ENCODE measurements around the gene FLT1.

FLT1 gene

DNA sequence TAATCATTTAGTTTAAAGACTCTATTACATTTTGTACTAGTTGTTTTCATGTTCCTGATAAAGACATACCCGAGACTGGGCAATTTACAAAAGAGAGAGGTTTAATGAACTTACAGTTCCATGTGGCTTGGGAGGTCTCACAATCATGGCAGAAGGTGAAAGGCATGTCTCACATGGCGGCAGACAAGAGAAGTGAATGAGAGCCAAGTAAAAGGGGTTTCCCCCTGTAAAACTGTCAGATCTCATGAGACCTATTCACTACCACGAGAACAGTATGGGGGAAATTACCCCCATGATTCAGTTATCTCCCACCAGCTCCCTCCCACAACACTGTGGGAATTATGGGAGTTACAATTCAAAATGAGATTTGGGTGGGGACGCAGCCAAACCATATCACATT, 227.4 kb downstream of the FLT1 start:
- Histone ChIP-seq H3K9me3 (ENCODE audit: insufficient read depth, low read length, severe bottlenecking) (peaks cover 7% of the 10 kb centered on the region), H3K4me2 (ENCODE audit: insufficient read depth, low read length) (no peak overlapping the region), H4K20me1 (ENCODE audit: insufficient read depth, low read length) (no peaks in the 10 kb centered on the region), H2AFZ (ENCODE audit: low read depth, low read length) (no peak overlapping the region), H3K4me3 (ENCODE audit: low read depth in 1 of 2, low read length in 2 of 2) (no peak overlapping the region), H3K27ac (ENCODE audit: low read length) (peak overlapping the region; percentile 86), H3K36me3 (ENCODE audit: insufficient read depth, low read length) (peaks cover 73% of the 10 kb centered on the region), H3K27me3 (ENCODE audit: insufficient read depth, low read length, poor library complexity) (no peaks in the 10 kb centered on the region), H3K4me1 (ENCODE audit: insufficient read depth, low read length) (peaks cover 34% of the 10 kb centered on the region), H3K9ac (ENCODE audit: low read depth, low read length) (no peak overlapping the region; the same call in 1 of the 2 replicates), H3K79me2 (ENCODE audit: insufficient read depth, low read length) (peaks cover 8% of the 10 kb centered on the region)
- TF ChIP-seq EZH2 (IDR thresholded peaks at IDR 0.05; ENCODE audit: borderline replicate concordance, low read depth, low read length, severe bottlenecking): no peak
- TF ChIP-seq, protein P1, sequence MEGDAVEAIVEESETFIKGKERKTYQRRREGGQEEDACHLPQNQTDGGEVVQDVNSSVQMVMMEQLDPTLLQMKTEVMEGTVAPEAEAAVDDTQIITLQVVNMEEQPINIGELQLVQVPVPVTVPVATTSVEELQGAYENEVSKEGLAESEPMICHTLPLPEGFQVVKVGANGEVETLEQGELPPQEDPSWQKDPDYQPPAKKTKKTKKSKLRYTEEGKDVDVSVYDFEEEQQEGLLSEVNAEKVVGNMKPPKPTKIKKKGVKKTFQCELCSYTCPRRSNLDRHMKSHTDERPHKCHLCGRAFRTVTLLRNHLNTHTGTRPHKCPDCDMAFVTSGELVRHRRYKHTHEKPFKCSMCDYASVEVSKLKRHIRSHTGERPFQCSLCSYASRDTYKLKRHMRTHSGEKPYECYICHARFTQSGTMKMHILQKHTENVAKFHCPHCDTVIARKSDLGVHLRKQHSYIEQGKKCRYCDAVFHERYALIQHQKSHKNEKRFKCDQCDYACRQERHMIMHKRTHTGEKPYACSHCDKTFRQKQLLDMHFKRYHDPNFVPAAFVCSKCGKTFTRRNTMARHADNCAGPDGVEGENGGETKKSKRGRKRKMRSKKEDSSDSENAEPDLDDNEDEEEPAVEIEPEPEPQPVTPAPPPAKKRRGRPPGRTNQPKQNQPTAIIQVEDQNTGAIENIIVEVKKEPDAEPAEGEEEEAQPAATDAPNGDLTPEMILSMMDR (IDR thresholded peaks at IDR 0.05; ENCODE audit: borderline replicate concordance, extremely low read depth, low read length, poor library complexity, severe bottlenecking): no peak
- ATAC-seq (ENCODE audit: insufficient read depth, low read depth): no peak
- DNase-seq: no peak

DNA sequence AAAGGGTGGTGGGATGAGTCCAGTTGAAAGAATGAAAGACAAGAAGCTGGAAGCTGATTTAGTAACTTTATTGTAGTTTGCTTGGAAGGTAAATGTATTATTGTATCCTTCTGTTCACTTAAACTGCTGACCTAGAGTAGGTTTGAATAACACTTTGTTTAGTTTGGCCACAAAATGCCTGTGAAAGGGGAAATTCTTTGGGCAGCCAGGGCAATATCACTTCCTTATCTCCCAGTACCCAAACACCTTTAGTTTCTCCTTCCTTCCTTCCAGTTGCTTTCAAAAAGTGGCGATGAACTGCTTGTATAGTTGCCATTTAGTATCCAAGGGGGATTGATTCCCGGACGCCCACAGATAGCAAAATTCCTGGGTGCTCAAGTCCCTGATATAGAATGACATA, 236.5 kb downstream of the FLT1 start:
- H3K27ac ChIP-seq (ENCODE audit: low read length): 0 out of 2 replicates have a peak overlapping the region, but pooled peaks have one; percentile 10

DNA sequence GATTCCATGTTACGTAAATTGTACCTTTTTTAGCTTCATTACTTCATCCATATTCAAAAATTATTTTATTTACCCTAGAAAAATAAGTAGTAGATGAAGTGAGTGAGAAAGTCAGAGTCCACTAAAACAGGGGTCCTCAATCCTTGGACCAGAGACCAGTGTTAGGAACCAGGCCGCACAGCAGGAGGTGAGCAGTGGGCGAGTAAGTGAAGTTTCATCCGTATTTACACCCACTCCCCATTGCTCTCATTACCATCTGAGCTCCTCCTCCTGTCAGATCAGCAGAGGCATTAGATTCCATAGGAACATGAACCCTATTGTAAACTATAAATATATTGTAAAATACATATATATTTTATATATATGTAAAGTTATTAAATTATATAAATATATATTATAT, 237.6 kb downstream of the FLT1 start:
- Histone ChIP-seq H3K4me3 (ENCODE audit: low read depth in 1 of 2, low read length in 2 of 2) (no peak overlapping the region), H2AFZ (ENCODE audit: low read depth, low read length) (no peak overlapping the region), H3K9me3 (ENCODE audit: insufficient read depth, low read length, severe bottlenecking) (no peaks in the 10 kb centered on the region), H3K9ac (ENCODE audit: low read depth, low read length) (no peak overlapping the region), H3K36me3 (ENCODE audit: insufficient read depth, low read length) (peaks cover 67% of the 10 kb centered on the region), H3K27ac (ENCODE audit: low read length) (no peak overlapping the region), H3K27me3 (ENCODE audit: insufficient read depth, low read length, poor library complexity) (no peaks in the 10 kb centered on the region), H3K4me1 (ENCODE audit: insufficient read depth, low read length) (no peaks in the 10 kb centered on the region), H4K20me1 (ENCODE audit: insufficient read depth, low read length) (no peaks in the 10 kb centered on the region), H3K4me2 (ENCODE audit: insufficient read depth, low read length) (no peak overlapping the region), H3K79me2 (ENCODE audit: insufficient read depth, low read length) (peaks cover 25% of the 10 kb centered on the region)
- TF ChIP-seq EZH2 (IDR thresholded peaks at IDR 0.05; ENCODE audit: borderline replicate concordance, low read depth, low read length, severe bottlenecking): no peak
- TF ChIP-seq, protein P1 (IDR thresholded peaks at IDR 0.05; ENCODE audit: borderline replicate concordance, extremely low read depth, low read length, poor library complexity, severe bottlenecking): no peak
- ATAC-seq (ENCODE audit: insufficient read depth, low read depth) (no peak), DNase-seq (no peak)

More for the DNA sequence above, 236.5 kb downstream of the FLT1 start:
- H3K4me3 ChIP-seq (ENCODE audit: low read depth in 1 of 2, low read length in 2 of 2): no peak overlapping the region
- H3K4me2 ChIP-seq (ENCODE audit: insufficient read depth, low read length): no peak overlapping the region
- H4K20me1 ChIP-seq (ENCODE audit: insufficient read depth, low read length): no peaks in the 10 kb centered on the region
- no peaks in the 10 kb centered on the region for H3K27me3 ChIP-seq (ENCODE audit: insufficient read depth, low read length, poor library complexity)
- ATAC-seq (ENCODE audit: insufficient read depth, low read depth): no peak
- no peak overlapping the region for H2AFZ ChIP-seq (ENCODE audit: low read depth, low read length)
- no peaks in the 10 kb centered on the region for H3K4me1 ChIP-seq (ENCODE audit: insufficient read depth, low read length)
- no peak for DNase-seq
- H3K79me2 ChIP-seq (ENCODE audit: insufficient read depth, low read length): peaks cover 18% of the 10 kb centered on the region
- TF ChIP-seq EZH2 (IDR thresholded peaks at IDR 0.05; ENCODE audit: borderline replicate concordance, low read depth, low read length, severe bottlenecking): no peak
- TF ChIP-seq, protein P1 (IDR thresholded peaks at IDR 0.05; ENCODE audit: borderline replicate concordance, extremely low read depth, low read length, poor library complexity, severe bottlenecking): no peak
- peaks cover 75% of the 10 kb centered on the region for H3K36me3 ChIP-seq (ENCODE audit: insufficient read depth, low read length)
- no peaks in the 10 kb centered on the region for H3K9me3 ChIP-seq (ENCODE audit: insufficient read depth, low read length, severe bottlenecking)
- no peak overlapping the region for H3K9ac ChIP-seq (ENCODE audit: low read depth, low read length)

DNA sequence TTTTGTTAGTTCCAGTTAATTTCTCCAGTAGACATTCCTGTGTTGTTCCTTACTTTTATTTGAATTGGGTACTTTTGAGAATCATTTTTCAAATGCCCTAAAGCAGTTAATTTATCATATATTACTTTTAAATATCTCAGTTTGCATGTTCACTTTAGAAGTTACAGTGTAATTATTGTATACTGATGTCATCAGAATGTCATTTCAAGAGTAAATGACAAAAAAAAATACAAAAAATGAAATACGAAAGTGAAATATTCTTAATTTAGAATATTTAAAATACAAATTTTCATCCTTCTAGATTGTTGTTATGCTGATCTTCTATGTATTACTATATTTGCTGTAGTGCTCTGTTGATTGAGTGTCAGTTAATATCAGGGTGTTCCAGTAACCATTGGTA, 242.4 kb downstream of the FLT1 start:
- no peak overlapping the region for H2AFZ ChIP-seq (ENCODE audit: low read depth, low read length)
- no peaks in the 10 kb centered on the region for H3K27me3 ChIP-seq (ENCODE audit: insufficient read depth, low read length, poor library complexity)
- TF ChIP-seq, protein P1 (IDR thresholded peaks at IDR 0.05; ENCODE audit: borderline replicate concordance, extremely low read depth, low read length, poor library complexity, severe bottlenecking): no peak
- no peak for TF ChIP-seq EZH2 (IDR thresholded peaks at IDR 0.05; ENCODE audit: borderline replicate concordance, low read depth, low read length, severe bottlenecking)
- H4K20me1 ChIP-seq (ENCODE audit: insufficient read depth, low read length): 0 out of 2 replicates have a peak, but pooled peaks cover 5% of the 10 kb centered on the region
- no peak overlapping the region for H3K4me3 ChIP-seq (ENCODE audit: low read depth in 1 of 2, low read length in 2 of 2)
- no peak overlapping the region for H3K4me2 ChIP-seq (ENCODE audit: insufficient read depth, low read length)
- DNase-seq: no peak
- H3K9me3 ChIP-seq (ENCODE audit: insufficient read depth, low read length, severe bottlenecking): no peaks in the 10 kb centered on the region
- H3K36me3 ChIP-seq (ENCODE audit: insufficient read depth, low read length): peaks cover 43% of the 10 kb centered on the region
- ATAC-seq (ENCODE audit: insufficient read depth, low read depth): no peak
- H3K27ac ChIP-seq (ENCODE audit: low read length): no peak overlapping the region
- H3K79me2 ChIP-seq (ENCODE audit: insufficient read depth, low read length): peaks cover 59% of the 10 kb centered on the region
- H3K9ac ChIP-seq (ENCODE audit: low read depth, low read length): no peak overlapping the region
- peaks cover 3% of the 10 kb centered on the region; the same call in 1 of the 2 replicates for H3K4me1 ChIP-seq (ENCODE audit: insufficient read depth, low read length)

Measured in DND-41 (cell line).